ENCODE measurements around the gene SLC9A9. TPM values are rescaled to one million over a fixed set of nuclear protein-coding genes. Genes with fewer than 3 reads are reported as not detected.

Gene SLC9A9
- polyA plus RNA-seq, 1 donor from 2014 or later = 0.54 TPM

GRCh38 chr3:143503325-143503885, 344.9 kb downstream of the SLC9A9 start:
- H3K9me3 ChIP-seq (ENCODE audit: low read length) = no peaks in the 10 kb centered on the region
- H3K4me2 ChIP-seq (ENCODE audit: low read length) = no peak overlapping the region
- H3K9me2 ChIP-seq (ENCODE audit: insufficient read depth, low read length) = no peaks in the 10 kb centered on the region
- H3K9ac ChIP-seq (ENCODE audit: low read length) = no peak overlapping the region
- H3K27me3 ChIP-seq (ENCODE audit: insufficient read depth, low read depth, low read length) = no peaks in the 10 kb centered on the region
- H3F3A ChIP-seq (ENCODE audit: insufficient read depth, low read length, poor library complexity, severe bottlenecking) = no peaks in the 10 kb centered on the region
- H3K27ac ChIP-seq (ENCODE audit: low read length) = no peak overlapping the region
- TF ChIP-seq MXI1 (conservative IDR thresholded peaks at IDR 0.05; ENCODE audit: poor library complexity, severe bottlenecking) (no peak), EP300 (conservative IDR thresholded peaks at IDR 0.05; ENCODE audit: poor library complexity, severe bottlenecking) (no peak), RAD21 (conservative IDR thresholded peaks at IDR 0.05) (no peak), EZH2 (IDR thresholded peaks at IDR 0.05; ENCODE audit: borderline replicate concordance, insufficient read depth, low read length, poor library complexity, severe bottlenecking) (no peak), SMC3 (conservative IDR thresholded peaks at IDR 0.05; ENCODE audit: poor library complexity) (no peak), CTCF (IDR thresholded peaks at IDR 0.05; ENCODE audit: poor library complexity, severe bottlenecking) (no peak), POLR2AphosphoS5 (IDR thresholded peaks at IDR 0.05) (no peak), TAF1 (IDR thresholded peaks at IDR 0.05; ENCODE audit: low read depth) (no peak)
- TF ChIP-seq, protein P1, sequence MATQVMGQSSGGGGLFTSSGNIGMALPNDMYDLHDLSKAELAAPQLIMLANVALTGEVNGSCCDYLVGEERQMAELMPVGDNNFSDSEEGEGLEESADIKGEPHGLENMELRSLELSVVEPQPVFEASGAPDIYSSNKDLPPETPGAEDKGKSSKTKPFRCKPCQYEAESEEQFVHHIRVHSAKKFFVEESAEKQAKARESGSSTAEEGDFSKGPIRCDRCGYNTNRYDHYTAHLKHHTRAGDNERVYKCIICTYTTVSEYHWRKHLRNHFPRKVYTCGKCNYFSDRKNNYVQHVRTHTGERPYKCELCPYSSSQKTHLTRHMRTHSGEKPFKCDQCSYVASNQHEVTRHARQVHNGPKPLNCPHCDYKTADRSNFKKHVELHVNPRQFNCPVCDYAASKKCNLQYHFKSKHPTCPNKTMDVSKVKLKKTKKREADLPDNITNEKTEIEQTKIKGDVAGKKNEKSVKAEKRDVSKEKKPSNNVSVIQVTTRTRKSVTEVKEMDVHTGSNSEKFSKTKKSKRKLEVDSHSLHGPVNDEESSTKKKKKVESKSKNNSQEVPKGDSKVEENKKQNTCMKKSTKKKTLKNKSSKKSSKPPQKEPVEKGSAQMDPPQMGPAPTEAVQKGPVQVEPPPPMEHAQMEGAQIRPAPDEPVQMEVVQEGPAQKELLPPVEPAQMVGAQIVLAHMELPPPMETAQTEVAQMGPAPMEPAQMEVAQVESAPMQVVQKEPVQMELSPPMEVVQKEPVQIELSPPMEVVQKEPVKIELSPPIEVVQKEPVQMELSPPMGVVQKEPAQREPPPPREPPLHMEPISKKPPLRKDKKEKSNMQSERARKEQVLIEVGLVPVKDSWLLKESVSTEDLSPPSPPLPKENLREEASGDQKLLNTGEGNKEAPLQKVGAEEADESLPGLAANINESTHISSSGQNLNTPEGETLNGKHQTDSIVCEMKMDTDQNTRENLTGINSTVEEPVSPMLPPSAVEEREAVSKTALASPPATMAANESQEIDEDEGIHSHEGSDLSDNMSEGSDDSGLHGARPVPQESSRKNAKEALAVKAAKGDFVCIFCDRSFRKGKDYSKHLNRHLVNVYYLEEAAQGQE (IDR thresholded peaks at IDR 0.05; ENCODE audit: borderline replicate concordance) = no peak
- no peak overlapping the region for H2AFZ ChIP-seq (ENCODE audit: low read depth, low read length)
- no peak overlapping the region for H3K4me3 ChIP-seq (ENCODE audit: low read length)
- H4K20me1 ChIP-seq (ENCODE audit: insufficient read depth) = no peaks in the 10 kb centered on the region
- no peaks in the 10 kb centered on the region for H3K79me2 ChIP-seq (replicated peaks; ENCODE audit: insufficient read depth, low read length)
- H3K36me3 ChIP-seq (ENCODE audit: insufficient read depth, low read length) = no peaks in the 10 kb centered on the region

- Histone ChIP-seq H3K36me3 (ENCODE audit: insufficient read depth, low read length) (no peaks in the 10 kb centered on the region), H3K27me3 (ENCODE audit: insufficient read depth, low read depth, low read length) (no peaks in the 10 kb centered on the region), H3F3A (ENCODE audit: insufficient read depth, low read length, poor library complexity, severe bottlenecking) (no peaks in the 10 kb centered on the region), H3K4me3 (ENCODE audit: low read length) (no peak overlapping the region), H4K20me1 (ENCODE audit: insufficient read depth) (no peaks in the 10 kb centered on the region), H3K79me2 (replicated peaks; ENCODE audit: insufficient read depth, low read length) (no peaks in the 10 kb centered on the region), H3K27ac (ENCODE audit: low read length) (no peak overlapping the region), H3K9me2 (ENCODE audit: insufficient read depth, low read length) (no peaks in the 10 kb centered on the region), H3K9ac (ENCODE audit: low read length) (no peak overlapping the region), H3K9me3 (ENCODE audit: low read length) (no peaks in the 10 kb centered on the region), H3K4me2 (ENCODE audit: low read length) (no peak overlapping the region), H2AFZ (ENCODE audit: low read depth, low read length) (no peak overlapping the region)
- TF ChIP-seq, protein P1 (IDR thresholded peaks at IDR 0.05; ENCODE audit: borderline replicate concordance) = no peak
- TF ChIP-seq RAD21 (conservative IDR thresholded peaks at IDR 0.05) = no peak
- TF ChIP-seq SMC3 (conservative IDR thresholded peaks at IDR 0.05; ENCODE audit: poor library complexity) = no peak
- TF ChIP-seq POLR2AphosphoS5 (IDR thresholded peaks at IDR 0.05) = no peak
- no peak for TF ChIP-seq CTCF (IDR thresholded peaks at IDR 0.05; ENCODE audit: poor library complexity, severe bottlenecking)
- no peak for TF ChIP-seq TAF1 (IDR thresholded peaks at IDR 0.05; ENCODE audit: low read depth)
- TF ChIP-seq EZH2 (IDR thresholded peaks at IDR 0.05; ENCODE audit: borderline replicate concordance, insufficient read depth, low read length, poor library complexity, severe bottlenecking) = no peak
- TF ChIP-seq EP300 (conservative IDR thresholded peaks at IDR 0.05; ENCODE audit: poor library complexity, severe bottlenecking) = no peak
- no peak for TF ChIP-seq MXI1 (conservative IDR thresholded peaks at IDR 0.05; ENCODE audit: poor library complexity, severe bottlenecking)
These were observed 346.2 kb downstream of the SLC9A9 start for GRCh38 chr3:143502081-143502480.
